Stomach (tissue), 4 donors: ENCODE data around the gene DIPK1C.

Experiments
- CTCF ChIP-seq, 7 experiments: fragments of 450-650 bp in 4 of 7; fragments of 200-600 bp in 3 of 7; sonication (generic) in 3 of 7; IDR thresholded peaks; one replicate each; pipeline ENCODE4 v1.5.1; 2016 to 2019; ENCODE audit warnings: antibody characterized with exemption in 7 of 7, control low read depth in 2 of 7, mild to moderate bottlenecking in 1 of 7
- EP300 ChIP-seq: sonication (generic); formaldehyde crosslinking; IDR thresholded peaks from one replicate; pipeline ENCODE4 v1.6.1; 2017; ENCODE audit warnings: antibody characterized with exemption
- POLR2A ChIP-seq, 4 donors: fragments of 450-650 bp; IDR thresholded peaks; one replicate each; pipeline ENCODE4 v1.6.1; 2016; ENCODE audit warnings: antibody characterized with exemption in 4 of 4, control low read depth in 2 of 4, mild to moderate bottlenecking in 1 of 4, moderate library complexity in 1 of 4
- POLR2AphosphoS5 ChIP-seq, 3 donors: sonication (generic); formaldehyde crosslinking; IDR thresholded peaks; one replicate each; pipeline ENCODE4 v1.6.1; 2016; ENCODE audit warnings: antibody characterized with exemption in 3 of 3

GRCh38 chr18:74450626-74451025, 6.5 kb downstream of the DIPK1C start:
- no peak for TF ChIP-seq POLR2AphosphoS5 (IDR thresholded peaks at IDR 0.05)
- TF ChIP-seq POLR2A (IDR thresholded peaks at IDR 0.05): no peak
- no peak for TF ChIP-seq CTCF (IDR thresholded peaks at IDR 0.05)
- TF ChIP-seq EP300: no peak
